ENCODE data around the gene PRKAG2. TPM values are rescaled to one million over a fixed set of nuclear protein-coding genes. Genes with fewer than 3 reads are reported as not detected.
"Not testable (repeated sequence)": the region's sequence is repeated elsewhere in the genome, so short reads cannot be mapped to it uniquely, and the experiment has no call there.

PRKAG2 gene
- total and polyA plus RNA-seq, 9 donors: 9.3 to 37.7 (median 22.6) TPM

DNA sequence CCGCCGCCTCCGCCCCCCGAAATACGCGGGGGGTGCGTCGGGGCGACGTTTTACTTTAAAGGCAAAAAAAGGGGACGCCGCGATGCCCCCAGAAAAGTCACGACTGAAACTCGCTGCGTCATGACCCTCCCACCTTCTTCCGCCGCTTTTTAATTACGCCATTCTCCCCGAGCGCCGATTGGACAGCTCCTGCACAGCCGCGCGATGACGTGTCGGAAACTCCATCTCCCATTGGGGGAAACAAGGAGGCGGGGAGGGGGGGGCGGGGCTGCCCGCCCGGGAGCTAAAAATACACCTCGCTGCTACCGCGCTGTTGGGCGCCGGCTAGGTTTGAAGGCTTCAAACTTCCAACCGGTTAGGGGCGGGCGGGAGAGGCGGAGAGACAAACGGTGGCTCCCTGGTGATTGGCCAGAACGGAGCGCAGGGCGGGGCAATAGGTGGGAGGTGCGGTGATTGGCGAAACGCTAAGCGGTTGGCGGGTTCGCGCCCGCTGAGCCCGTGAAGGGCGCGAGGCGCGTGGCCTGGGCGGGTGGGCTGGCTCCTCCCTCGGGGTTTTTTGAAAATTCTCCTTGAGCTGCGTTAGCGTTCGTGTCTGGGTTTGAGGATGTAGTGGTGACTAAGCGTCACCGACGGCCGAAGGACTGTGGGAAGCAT is 357.0 kb downstream of the PRKAG2 start, which contains the start of gene RHEB:
RHEB (minus strand) TSS at position 131 of the 654 bp plus-strand sequence. CDS start 384 bp downstream, outside the sequence.
- no peaks in the 10 kb centered on the region for H3K36me3 ChIP-seq
- H3K27me3 ChIP-seq: no peaks in the 10 kb centered on the region
- DNase-seq: peak; percentile 98 to 99 (median 99)
- H3K4me3 ChIP-seq: peak within 1 kb of the TSS; percentile 72
- peak within 1 kb of the TSS; percentile 98 to 100 for H3K27ac ChIP-seq
- H3K9me3 ChIP-seq: no peaks in the 10 kb centered on the region
- TF ChIP-seq, protein P1, sequence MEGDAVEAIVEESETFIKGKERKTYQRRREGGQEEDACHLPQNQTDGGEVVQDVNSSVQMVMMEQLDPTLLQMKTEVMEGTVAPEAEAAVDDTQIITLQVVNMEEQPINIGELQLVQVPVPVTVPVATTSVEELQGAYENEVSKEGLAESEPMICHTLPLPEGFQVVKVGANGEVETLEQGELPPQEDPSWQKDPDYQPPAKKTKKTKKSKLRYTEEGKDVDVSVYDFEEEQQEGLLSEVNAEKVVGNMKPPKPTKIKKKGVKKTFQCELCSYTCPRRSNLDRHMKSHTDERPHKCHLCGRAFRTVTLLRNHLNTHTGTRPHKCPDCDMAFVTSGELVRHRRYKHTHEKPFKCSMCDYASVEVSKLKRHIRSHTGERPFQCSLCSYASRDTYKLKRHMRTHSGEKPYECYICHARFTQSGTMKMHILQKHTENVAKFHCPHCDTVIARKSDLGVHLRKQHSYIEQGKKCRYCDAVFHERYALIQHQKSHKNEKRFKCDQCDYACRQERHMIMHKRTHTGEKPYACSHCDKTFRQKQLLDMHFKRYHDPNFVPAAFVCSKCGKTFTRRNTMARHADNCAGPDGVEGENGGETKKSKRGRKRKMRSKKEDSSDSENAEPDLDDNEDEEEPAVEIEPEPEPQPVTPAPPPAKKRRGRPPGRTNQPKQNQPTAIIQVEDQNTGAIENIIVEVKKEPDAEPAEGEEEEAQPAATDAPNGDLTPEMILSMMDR (IDR thresholded peaks at IDR 0.05): no peak
- peak; percentile 43 for TF ChIP-seq POLR2A (IDR thresholded peaks at IDR 0.05)
- intact Hi-C loops (cut with DNase I): loop anchor here in 1 of 4 donors (10.0 kb wide), 2 partner anchors 115 to 235 kb away; no protein-coding TSS in a partner anchor
- WGBS, 3 donors: 1% methylated on average over 53 to 58 of the region's 66 CpGs
- peaks cover 14% of the 10 kb centered on the region for H3K4me1 ChIP-seq (ENCODE audit: insufficient read depth)

DNA sequence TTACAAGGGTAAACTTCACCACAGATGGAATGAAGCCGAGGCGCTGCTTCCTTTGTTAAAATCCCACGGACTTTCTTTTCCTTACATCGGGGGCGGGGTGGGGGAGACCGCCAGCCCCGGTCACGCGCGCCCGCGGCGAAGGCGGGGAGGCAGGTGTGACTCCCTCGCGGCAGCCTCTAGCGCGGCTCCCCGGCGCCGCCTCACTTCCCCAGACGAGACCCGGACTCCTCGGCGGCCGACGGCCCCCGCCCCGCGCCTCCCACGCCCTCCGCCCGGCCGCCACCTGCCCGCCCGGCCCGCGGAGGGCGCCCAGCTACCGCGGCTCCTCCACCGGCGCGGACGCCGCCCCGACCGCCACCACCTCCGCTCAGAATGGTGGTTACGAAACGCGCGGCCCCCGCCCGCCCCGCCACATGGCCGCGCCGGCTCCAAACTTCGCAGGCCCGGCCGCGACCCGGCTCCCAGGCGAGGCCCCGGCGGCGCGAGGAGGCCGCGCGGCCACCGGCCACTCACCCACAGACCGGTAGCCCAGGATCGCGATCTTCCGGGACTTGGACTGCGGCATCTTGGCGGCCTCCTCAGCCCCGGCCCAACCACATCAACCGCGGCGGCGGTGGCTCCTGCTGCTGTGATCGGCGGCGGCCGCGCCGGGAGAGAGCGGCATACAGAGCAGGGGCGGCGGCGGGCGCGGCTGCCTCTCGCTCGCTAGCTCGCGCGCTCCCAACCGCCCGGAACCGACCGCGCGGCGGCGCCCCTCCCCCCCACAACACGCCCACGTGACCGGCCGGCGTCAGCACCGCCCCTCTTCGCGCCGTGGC is 357.8 kb downstream of the PRKAG2 start:
- intact Hi-C loops (cut with DNase I): loop anchor here in 1 of 4 donors (10.0 kb wide), 1 partner anchor 116 kb away; no protein-coding TSS in a partner anchor
- H3K27me3 ChIP-seq, H3K9me3 ChIP-seq, H3K36me3 ChIP-seq: not testable (repeated sequence)
- TF ChIP-seq, protein P1 (IDR thresholded peaks at IDR 0.05): peak in 2 of 3 donors; percentile 3 to 53
- TF ChIP-seq POLR2A (IDR thresholded peaks at IDR 0.05): peak; percentile 46
- H3K4me3 ChIP-seq: peak overlapping the region; percentile 72
- H3K27ac ChIP-seq: peak overlapping the region; percentile 98 to 100
- DNase-seq: peak; percentile 48 to 84 (median 72)
- peaks cover 16% of the 10 kb centered on the region for H3K4me1 ChIP-seq (ENCODE audit: insufficient read depth)
- 0 to 1% (median 0%) methylated on average over 45 to 110 of the region's 118 CpGs for WGBS, 3 donors

DNA sequence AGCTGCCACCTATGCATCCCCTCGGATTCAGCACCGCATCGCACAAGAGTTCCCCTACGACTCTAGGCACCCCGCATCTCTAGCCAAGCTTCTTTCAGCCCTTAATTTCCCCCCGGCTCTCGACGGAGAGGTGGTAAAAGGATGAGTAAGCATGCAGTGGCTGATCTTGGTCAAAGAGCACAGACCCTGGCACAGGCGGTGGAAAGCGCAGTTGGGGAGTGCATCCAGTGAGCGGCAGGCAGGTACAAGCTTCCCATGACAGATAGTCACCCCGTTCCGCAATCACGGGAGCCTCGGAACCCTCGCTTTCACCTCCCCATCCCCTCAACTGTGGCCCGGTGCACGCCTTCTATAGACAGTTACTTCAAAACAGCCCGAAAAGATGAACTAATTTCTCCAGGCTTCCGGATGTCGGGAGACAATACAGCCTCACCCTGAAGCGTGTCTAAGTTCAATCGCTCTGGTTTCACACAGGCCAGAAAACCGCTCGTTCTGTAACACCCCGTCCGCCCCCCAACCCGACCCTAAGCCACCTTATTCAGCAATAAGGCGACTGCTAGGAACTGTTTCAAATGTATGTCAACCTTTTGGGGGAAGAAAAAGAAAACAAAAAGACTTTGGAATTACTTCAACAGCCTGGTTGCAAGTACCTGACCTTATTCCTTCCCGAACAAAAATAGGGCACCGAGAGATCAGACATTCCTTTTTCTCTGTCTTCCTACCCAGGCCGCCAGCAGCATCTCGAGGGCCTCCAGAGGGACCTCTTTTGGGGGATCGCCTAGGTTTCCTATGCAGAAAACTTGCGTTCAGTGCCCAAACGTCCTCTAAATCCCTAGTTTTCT is 358.6 kb downstream of the PRKAG2 start:
- H3K9me3 ChIP-seq: no peaks in the 10 kb centered on the region
- peaks cover 16% of the 10 kb centered on the region for H3K4me1 ChIP-seq (ENCODE audit: insufficient read depth)
- TF ChIP-seq EP300 (IDR thresholded peaks at IDR 0.05): no peak
- no peak for TF ChIP-seq POLR2A (IDR thresholded peaks at IDR 0.05)
- TF ChIP-seq, protein P1 (IDR thresholded peaks at IDR 0.05): no peak
- intact Hi-C loops (cut with DNase I): loop anchor here in 1 of 4 donors (10.0 kb wide), 1 partner anchor 116 kb away; no protein-coding TSS in a partner anchor
- peak; percentile 46 to 68 (median 67) for DNase-seq
- H3K27ac ChIP-seq: peak overlapping the region; percentile 98 to 100
- no peaks in the 10 kb centered on the region for H3K36me3 ChIP-seq
- H3K4me3 ChIP-seq: peak overlapping the region; percentile 72
- WGBS, 3 donors: 1 to 2% (median 2%) methylated on average over 36 of the region's 36 CpGs
- no peaks in the 10 kb centered on the region for H3K27me3 ChIP-seq
